ENCODE data around the gene TOMM22.

Gene TOMM22

DNA sequence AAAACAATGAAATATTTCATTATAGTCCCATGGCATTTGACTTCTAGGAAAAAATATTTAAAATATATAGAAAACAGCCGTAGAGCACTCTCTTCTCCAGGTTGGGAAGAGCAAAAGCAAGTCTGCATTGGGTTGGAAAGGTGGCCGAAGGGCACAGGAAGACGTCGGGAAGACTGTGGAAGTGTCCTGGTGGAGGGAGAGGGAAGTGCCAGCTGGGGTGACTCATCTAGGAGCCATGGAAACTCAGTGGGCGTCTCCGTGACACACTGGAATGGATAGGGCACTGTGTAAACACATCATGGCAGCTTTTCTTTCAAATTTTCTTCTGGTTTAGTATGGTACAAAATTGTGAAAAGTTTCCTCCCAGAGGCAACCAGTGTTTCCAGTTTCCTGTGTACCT lies 36.7 kb downstream of the TOMM22 start:
- TF ChIP-seq EZH2phosphoT487 (IDR thresholded peaks at IDR 0.05; ENCODE audit: low read length) (no peak), EZH2 (optimal IDR thresholded peaks at IDR 0.05; ENCODE audit: low read depth, low read length) (no peak)
- TF ChIP-seq, protein P1, sequence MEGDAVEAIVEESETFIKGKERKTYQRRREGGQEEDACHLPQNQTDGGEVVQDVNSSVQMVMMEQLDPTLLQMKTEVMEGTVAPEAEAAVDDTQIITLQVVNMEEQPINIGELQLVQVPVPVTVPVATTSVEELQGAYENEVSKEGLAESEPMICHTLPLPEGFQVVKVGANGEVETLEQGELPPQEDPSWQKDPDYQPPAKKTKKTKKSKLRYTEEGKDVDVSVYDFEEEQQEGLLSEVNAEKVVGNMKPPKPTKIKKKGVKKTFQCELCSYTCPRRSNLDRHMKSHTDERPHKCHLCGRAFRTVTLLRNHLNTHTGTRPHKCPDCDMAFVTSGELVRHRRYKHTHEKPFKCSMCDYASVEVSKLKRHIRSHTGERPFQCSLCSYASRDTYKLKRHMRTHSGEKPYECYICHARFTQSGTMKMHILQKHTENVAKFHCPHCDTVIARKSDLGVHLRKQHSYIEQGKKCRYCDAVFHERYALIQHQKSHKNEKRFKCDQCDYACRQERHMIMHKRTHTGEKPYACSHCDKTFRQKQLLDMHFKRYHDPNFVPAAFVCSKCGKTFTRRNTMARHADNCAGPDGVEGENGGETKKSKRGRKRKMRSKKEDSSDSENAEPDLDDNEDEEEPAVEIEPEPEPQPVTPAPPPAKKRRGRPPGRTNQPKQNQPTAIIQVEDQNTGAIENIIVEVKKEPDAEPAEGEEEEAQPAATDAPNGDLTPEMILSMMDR (IDR thresholded peaks at IDR 0.05; ENCODE audit: low read length), result no peak; the same call in 1 of the 2 replicates

DNA sequence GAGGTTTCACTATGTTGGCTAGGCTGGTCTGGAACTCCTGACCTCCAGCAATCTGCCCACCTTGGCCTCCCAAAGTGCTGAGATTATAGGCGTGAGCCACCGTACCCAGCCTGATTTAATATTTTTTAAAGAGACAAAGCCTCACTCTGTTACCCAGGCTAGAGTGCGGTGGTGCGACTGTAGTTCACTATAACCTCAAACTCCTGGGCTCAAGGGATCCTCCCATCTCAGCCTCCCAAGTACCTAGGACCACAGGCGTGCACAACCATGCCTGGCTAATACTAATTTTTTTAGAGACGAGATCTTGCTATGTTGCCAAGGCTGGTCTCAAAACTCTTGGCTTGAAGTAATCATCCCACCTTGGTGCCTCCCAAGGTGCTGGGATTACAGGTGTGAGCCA lies 37.4 kb downstream of the TOMM22 start:
- TF ChIP-seq, protein P1 (IDR thresholded peaks at IDR 0.05; ENCODE audit: low read length), result no peak
- TF ChIP-seq EZH2 (optimal IDR thresholded peaks at IDR 0.05; ENCODE audit: low read depth, low read length), result no peak
- TF ChIP-seq EZH2phosphoT487 (IDR thresholded peaks at IDR 0.05; ENCODE audit: low read length), result no peak
- H3K9me3 ChIP-seq (replicated peaks; ENCODE audit: insufficient read depth, low read length), result no peaks in the 10 kb centered on the region
- no peak overlapping the region for H3K4me2 ChIP-seq (ENCODE audit: low read depth, low read length)
- no peak overlapping the region for H3K4me3 ChIP-seq (ENCODE audit: low read length)
- H3K36me3 ChIP-seq (replicated peaks; ENCODE audit: insufficient read depth, low read length), result peaks cover 12% of the 10 kb centered on the region; the same call in 1 of the 2 replicates
- H2AFZ ChIP-seq (ENCODE audit: low read length), result no peak overlapping the region
- H3K9me2 ChIP-seq (replicated peaks; ENCODE audit: insufficient read depth, low read length), result no peaks in the 10 kb centered on the region
- H3K4me1 ChIP-seq (ENCODE audit: low read length), result no peaks in the 10 kb centered on the region
- H4K20me1 ChIP-seq (ENCODE audit: insufficient read depth, low read length), result peaks cover 30% of the 10 kb centered on the region
- no peaks in the 10 kb centered on the region for H3F3A ChIP-seq (ENCODE audit: insufficient read depth, low read length)
- peaks cover 73% of the 10 kb centered on the region for H3K79me2 ChIP-seq (ENCODE audit: low read length)
- H3K27ac ChIP-seq (ENCODE audit: low read length), result no peak overlapping the region
- H3K9ac ChIP-seq (ENCODE audit: low read length), result no peak overlapping the region
- no peak for DNase-seq
- H3K27me3 ChIP-seq (replicated peaks; ENCODE audit: insufficient read depth, low read length), result no peaks in the 10 kb centered on the region

More for the DNA sequence above, 36.7 kb downstream of the TOMM22 start:
- no peak for DNase-seq
- Histone ChIP-seq H3F3A (ENCODE audit: insufficient read depth, low read length) (no peaks in the 10 kb centered on the region), H3K9me3 (replicated peaks; ENCODE audit: insufficient read depth, low read length) (no peaks in the 10 kb centered on the region), H3K4me3 (ENCODE audit: low read length) (no peak overlapping the region), H3K4me2 (ENCODE audit: low read depth, low read length) (no peak overlapping the region), H4K20me1 (ENCODE audit: insufficient read depth, low read length) (peaks cover 35% of the 10 kb centered on the region), H3K36me3 (replicated peaks; ENCODE audit: insufficient read depth, low read length) (peaks cover 12% of the 10 kb centered on the region; the same call in 1 of the 2 replicates), H3K9ac (ENCODE audit: low read length) (no peak overlapping the region), H3K9me2 (replicated peaks; ENCODE audit: insufficient read depth, low read length) (no peaks in the 10 kb centered on the region), H3K79me2 (ENCODE audit: low read length) (peaks cover 81% of the 10 kb centered on the region), H3K27ac (ENCODE audit: low read length) (no peak overlapping the region), H3K27me3 (replicated peaks; ENCODE audit: insufficient read depth, low read length) (no peaks in the 10 kb centered on the region), H2AFZ (ENCODE audit: low read length) (no peak overlapping the region), H3K4me1 (ENCODE audit: low read length) (no peaks in the 10 kb centered on the region)

DNA sequence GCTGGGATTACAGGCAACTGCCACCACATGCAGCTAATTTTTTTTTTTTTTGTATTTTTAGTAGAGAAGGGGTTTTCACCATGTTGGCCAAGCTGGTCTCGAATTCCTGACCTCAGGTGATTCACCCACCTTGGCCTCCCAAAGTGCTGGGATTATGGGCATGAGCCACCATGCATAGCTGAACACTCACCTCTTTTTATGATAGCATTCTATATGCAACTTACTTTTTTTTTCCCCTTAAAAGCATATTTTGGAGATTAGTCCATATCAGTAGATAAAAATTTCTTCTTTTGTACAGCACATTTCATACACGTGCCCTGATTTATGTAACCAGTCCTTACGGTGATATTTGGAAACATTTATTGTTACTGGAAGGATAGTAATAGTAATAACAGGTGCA lies 38.6 kb downstream of the TOMM22 start:
- H3K27me3 ChIP-seq (replicated peaks; ENCODE audit: insufficient read depth, low read length), result no peaks in the 10 kb centered on the region
- H3K9me2 ChIP-seq (replicated peaks; ENCODE audit: insufficient read depth, low read length), result no peaks in the 10 kb centered on the region
- no peaks in the 10 kb centered on the region for H3K9me3 ChIP-seq (replicated peaks; ENCODE audit: insufficient read depth, low read length)
- H3K79me2 ChIP-seq (ENCODE audit: low read length), result peaks cover 68% of the 10 kb centered on the region
- peaks cover 19% of the 10 kb centered on the region for H4K20me1 ChIP-seq (ENCODE audit: insufficient read depth, low read length)
- no peaks in the 10 kb centered on the region for H3K4me1 ChIP-seq (ENCODE audit: low read length)
- no peak overlapping the region for H2AFZ ChIP-seq (ENCODE audit: low read length)
- H3K4me2 ChIP-seq (ENCODE audit: low read depth, low read length), result no peak overlapping the region
- TF ChIP-seq, protein P1 (IDR thresholded peaks at IDR 0.05; ENCODE audit: low read length), result no peak
- no peak for TF ChIP-seq EZH2 (optimal IDR thresholded peaks at IDR 0.05; ENCODE audit: low read depth, low read length)
- TF ChIP-seq EZH2phosphoT487 (IDR thresholded peaks at IDR 0.05; ENCODE audit: low read length), result no peak
- DNase-seq, result no peak
- peaks cover 9% of the 10 kb centered on the region; the same call in 1 of the 2 replicates for H3K36me3 ChIP-seq (replicated peaks; ENCODE audit: insufficient read depth, low read length)
- no peak overlapping the region for H3K27ac ChIP-seq (ENCODE audit: low read length)
- H3F3A ChIP-seq (ENCODE audit: insufficient read depth, low read length), result 0 out of 2 replicates have a peak, but pooled peaks cover 5% of the 10 kb centered on the region
- no peak overlapping the region for H3K4me3 ChIP-seq (ENCODE audit: low read length)
- H3K9ac ChIP-seq (ENCODE audit: low read length), result no peak overlapping the region

Measured in MM.1S (cell line).